ENCODE results near the gene CYP11A1. TPM values are rescaled to one million over a fixed set of nuclear protein-coding genes. Genes with fewer than 3 reads are reported as not detected.

The CYP11A1 gene
- total and polyA plus RNA-seq, 2 donors (not counting 1 experiment from before 2014, with no cell fraction given): not detected

- 50% methylated on average over 5 of the region's 10 CpGs for WGBS (ENCODE audit: insufficient coverage)
- Mint-ChIP-seq H3K27me3 (no peaks in the 10 kb centered on the region), H3K4me3 (peak overlapping the region; percentile 75), H3K9me3 (ENCODE audit: insufficient read depth) (no peaks in the 10 kb centered on the region), H3K27ac (peak overlapping the region; percentile 84), H3K4me1 (peaks cover 93% of the 10 kb centered on the region)
- Histone ChIP-seq H3K79me2 (ENCODE audit: control insufficient read depth, insufficient read depth, low read length) (peaks cover 10% of the 10 kb centered on the region), H3K4me2 (replicated peaks; ENCODE audit: low read depth, low read length, poor library complexity, severe bottlenecking) (peak overlapping the region; percentile 80), H3K4me3 (ENCODE audit: control extremely low read depth in 1 of 5, extremely low read depth in 1 of 5, insufficient read depth in 1 of 5, low read depth in 2 of 5, low read length in 4 of 5) (no peak overlapping the region), H4K20me1 (ENCODE audit: control insufficient read depth, insufficient read depth, low read length, poor library complexity, severe bottlenecking) (no peaks in the 10 kb centered on the region), H3K4me1 (ENCODE audit: control insufficient read depth in 2 of 2, insufficient read depth in 2 of 2, low read length in 2 of 2) (peaks cover 97 to 99% of the 10 kb centered on the region in 2 donors), H3K9ac (ENCODE audit: low read length) (no peak overlapping the region), H3K27me3 (replicated peaks in 1 of 4; ENCODE audit: control extremely low read depth in 1 of 4, control insufficient read depth in 3 of 4, insufficient read depth in 4 of 4, low read length in 3 of 4) (no peaks in the 10 kb centered on the region), H3K36me3 (replicated peaks in 1 of 2; ENCODE audit: control extremely low read depth in 1 of 2, control insufficient read depth in 1 of 2, extremely low read depth in 1 of 2, insufficient read depth in 2 of 2, low read length in 1 of 2) (no peaks in the 10 kb centered on the region), H2AFZ (ENCODE audit: insufficient read depth, low read depth, low read length, poor library complexity, severe bottlenecking) (no peak overlapping the region), H3K9me3 (ENCODE audit: control extremely low read depth in 1 of 3, control insufficient read depth in 2 of 3, insufficient read depth in 1 of 3, low read length in 2 of 3) (peaks cover 0 to 4% (median 0%) of the 10 kb centered on the region in 3 donors), H3K27ac (ENCODE audit: low read length in 2 of 2) (peak overlapping the region; percentile 76 to 96)
- ATAC-seq (ENCODE audit: low read depth) (no peak), DNase-seq (no peak)
- ChIA-PET POLR2A (interaction anchor here (0.7 to 8.4 kb wide), 5 partner anchors 15 to 384 kb away, joined by 3 to 64 read pairs (median 4); no protein-coding TSS in a partner anchor), CTCF (interaction anchor here (1.1 to 9.5 kb wide), 5 partner anchors 17 to 399 kb away, joined by 3 to 153 read pairs (median 7); no protein-coding TSS in a partner anchor)
- intact Hi-C loops (cut with micrococcal nuclease): no loop called here
- no peak for TF ChIP-seq CTCF (IDR thresholded peaks at IDR 0.05)
- no peak for TF ChIP-seq EZH2 (IDR thresholded peaks at IDR 0.05; ENCODE audit: borderline replicate concordance, insufficient read depth, low read depth, low read length, poor library complexity, severe bottlenecking)
Measured at GRCh38 chr15:74400313-74400860, 32.9 kb upstream of the CYP11A1 start.

All from B cell (primary cell).